ENCODE results near the gene TMEM252.

GRCh38 chr9:68492806-68493205, 47.9 kb downstream of the TMEM252 start:
- TF ChIP-seq CTCF (optimal IDR thresholded peaks at IDR 0.05 in 1 of 3, IDR thresholded peaks at IDR 0.05 in 1 of 3, conservative IDR thresholded peaks at IDR 0.05 in 1 of 3; ENCODE audit: extremely low read depth in 1 of 3, insufficient read depth in 2 of 3, low read length in 3 of 3) = no peak
- no peak for TF ChIP-seq EZH2 (IDR thresholded peaks at IDR 0.05; ENCODE audit: low read length)
